K562 (cell line): Measurements from ENCODE around the gene TMEM69. TPM values are rescaled to one million over a fixed set of nuclear protein-coding genes. Genes with fewer than 3 reads are reported as not detected.

Source experiments
- CREB1 ChIP-seq, 2 experiments: sonication (generic) in 1 of 2; formaldehyde crosslinking in 1 of 2; IDR thresholded peaks; 2 replicates each; pipeline versions ENCODE4 v1.6.1 to v1.8.0; 2012 to 2022; ENCODE audit warnings: inconsistent platforms in 1 of 2, mild to moderate bottlenecking in 1 of 2, missing genetic modification reagents in 1 of 2, moderate library complexity in 1 of 2
- ELF2 ChIP-seq: fragments of 250-450 bp; sonication (Bioruptor Pico); IDR thresholded peaks from 2 replicates; pipeline ENCODE4 v1.5.0; 2021; ENCODE audit warnings: mild to moderate bottlenecking
- EP400 ChIP-seq: fragments of 450-650 bp; IDR thresholded peaks from 2 replicates; pipeline ENCODE4 v1.6.1; 2017; ENCODE audit warnings: antibody characterized with exemption, mild to moderate bottlenecking, moderate library complexity
- HMGN3 ChIP-seq: IDR thresholded peaks from 2 replicates; pipeline ENCODE4 v1.6.1; 2011; ENCODE audit warnings: borderline replicate concordance, low read depth, mild to moderate bottlenecking, mixed read lengths, low read length; ENCODE audit not compliant: insufficient read length; ENCODE audit errors: extremely low read depth
- HOXB6 ChIP-seq: fragments of 250-450 bp; sonication (Bioruptor Pico); IDR thresholded peaks from 2 replicates; pipeline ENCODE4 v1.5.1; 2022; ENCODE audit warnings: mild to moderate bottlenecking, borderline replicate concordance
- MYBL2 ChIP-seq, 2 experiments: fragments of 450-650 bp in 1 of 2; sonication (generic) in 1 of 2; formaldehyde crosslinking in 1 of 2; IDR thresholded peaks; 2 replicates each; pipeline versions ENCODE4 v1.6.1 to v1.8.1; 2017 to 2022; ENCODE audit warnings: borderline replicate concordance in 1 of 2, inconsistent platforms in 1 of 2, low read depth in 1 of 2, mild to moderate bottlenecking in 1 of 2, missing genetic modification reagents in 1 of 2, moderate library complexity in 1 of 2
- SLC30A9 ChIP-seq: fragments of 250-450 bp; sonication (Bioruptor Pico); IDR thresholded peaks from 2 replicates; pipeline ENCODE4 v1.8.0; 2022; ENCODE audit warnings: mild to moderate bottlenecking, moderate library complexity
- ZKSCAN1 ChIP-seq: fragments of 150-350 bp; IDR thresholded peaks from 2 replicates; pipeline ENCODE4 v1.6.1; 2016; ENCODE audit warnings: low read depth, low read length
- ZKSCAN8 ChIP-seq: fragments of 200-800 bp; sonication (Bioruptor generic); IDR thresholded peaks from 2 replicates; pipeline ENCODE4 v1.6.1; 2016; ENCODE audit warnings: missing genetic modification characterization, missing compliant biosample characterization
- polyA plus RNA-seq, 8 experiments: library from polyadenylated mRNA; depleted of rRNA in 4 of 8; stranded (reverse) in 5 of 8; unstranded in 3 of 8; fragments of >200 nt; fragmentation: Nextera tagmentation in 2 of 8; fragmentation: Illumina TruSeq in 1 of 8; extraction: Ambion mirVana in 2 of 8; extraction: Trizol in 1 of 8; gene quantifications; 2 replicates each; pipeline versions ENCODE4 v1.2.1 to v1.2.3, GENCODE V29; 2011 to 2014; ENCODE audit warnings: inconsistent platforms in 1 of 8, missing spikeins in 1 of 8
- total RNA-seq, 7 experiments: library from RNA; depleted of rRNA in 6 of 7; stranded (reverse); fragments of >200 nt in 6 of 7; fragmentation: Illumina TruSeq in 2 of 7; extraction: Trizol in 2 of 7; gene quantifications; 2 replicates each; pipeline versions ENCODE4 v1.2.1 to v1.2.3, GENCODE V29; 2011 to 2021; ENCODE audit warnings: low replicate concordance in 1 of 7
- TF ChIP-seq, protein P1 (sequence below): IDR thresholded peaks from 3 replicates; pipeline ENCODE4 v1.6.1; 2011; ENCODE audit warnings: borderline replicate concordance, mild to moderate bottlenecking, moderate library complexity; ENCODE audit not compliant: insufficient read length; ENCODE audit errors: extremely low read depth
- TF ChIP-seq, protein P2 (sequence below): sonication (generic); formaldehyde crosslinking; IDR thresholded peaks from 2 replicates; pipeline ENCODE4 v1.8.1; 2023; ENCODE audit warnings: mild to moderate bottlenecking, missing genetic modification reagents, moderate library complexity
- TF ChIP-seq, protein P3 (sequence below): sonication (generic); formaldehyde crosslinking; IDR thresholded peaks from 2 replicates; pipeline ENCODE4 v1.4.0; 2020; ENCODE audit warnings: mild to moderate bottlenecking, missing genetic modification reagents
- TF ChIP-seq, protein P4 (sequence below): fragments of 250-450 bp; sonication (Bioruptor Pico); IDR thresholded peaks from 2 replicates; pipeline ENCODE4 v1.5.1; 2021; ENCODE audit warnings: mild to moderate bottlenecking
- TF ChIP-seq, protein P5 (sequence below), 2 experiments: fragments of 200-800 bp in 1 of 2; sonication (Bioruptor generic) in 1 of 2; sonication (generic) in 1 of 2; formaldehyde crosslinking in 1 of 2; IDR thresholded peaks in 1 of 2; conservative IDR thresholded peaks in 1 of 2; 2 replicates each; pipeline versions ENCODE4 v1.5.0 to v1.6.1; 2016 to 2020; ENCODE audit warnings: missing compliant biosample characterization in 1 of 2, missing genetic modification characterization in 1 of 2, missing genetic modification reagents in 1 of 2

TMEM69 gene
- total and polyA plus RNA-seq, 9 of the 15 experiments (the other 6 are each of a cell fraction or from before 2014, with no cell fraction given) = 47.3 to 248 (median 103) TPM

DNA sequence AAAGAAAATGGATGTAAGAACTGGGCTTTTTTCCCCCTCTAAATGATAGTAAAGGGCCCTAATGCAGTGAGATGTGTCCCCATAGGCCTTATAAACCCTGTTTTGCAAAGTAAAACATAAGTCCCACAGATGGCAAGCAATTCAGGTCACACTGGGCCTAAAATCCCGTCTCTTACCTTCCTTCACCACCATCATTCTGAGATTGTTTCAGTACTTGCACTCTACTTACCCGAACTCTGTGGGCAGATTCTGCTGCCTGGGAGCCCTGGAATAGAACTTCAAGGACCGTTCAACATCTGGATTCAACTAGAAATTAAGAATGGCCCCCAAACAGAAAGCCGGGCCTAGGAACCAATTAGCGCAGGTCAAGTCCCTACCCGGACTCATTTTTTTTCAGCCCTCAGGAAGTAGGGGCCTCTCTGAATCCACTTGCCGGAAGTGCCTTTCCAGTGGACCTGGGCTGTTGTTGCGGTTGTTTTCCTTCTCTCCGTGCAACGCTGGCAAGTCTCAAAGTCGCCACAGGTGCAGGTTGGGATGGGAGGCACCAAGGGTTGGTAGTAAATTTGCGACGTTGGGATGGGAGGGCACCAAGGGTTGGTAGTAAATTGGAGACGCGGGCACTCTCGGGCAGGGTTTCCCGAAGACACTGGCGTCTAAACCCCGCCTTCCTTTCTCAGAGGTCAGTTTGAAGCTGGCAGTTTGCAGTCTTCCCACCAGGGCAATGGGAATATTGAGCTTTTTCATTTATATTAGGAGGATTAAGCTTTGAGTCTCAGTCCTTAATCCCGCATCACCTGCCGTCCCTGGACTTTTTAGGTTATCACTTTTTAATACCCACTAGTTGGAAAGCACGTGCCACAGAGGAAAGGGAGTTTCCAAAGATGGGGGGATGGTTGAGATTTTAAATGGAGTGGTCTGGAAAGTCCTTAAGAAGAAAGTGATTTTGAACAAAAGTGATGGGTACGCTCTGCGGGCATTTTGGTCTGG is at the start of gene TMEM69 (continued):
- TF ChIP-seq, protein P1, sequence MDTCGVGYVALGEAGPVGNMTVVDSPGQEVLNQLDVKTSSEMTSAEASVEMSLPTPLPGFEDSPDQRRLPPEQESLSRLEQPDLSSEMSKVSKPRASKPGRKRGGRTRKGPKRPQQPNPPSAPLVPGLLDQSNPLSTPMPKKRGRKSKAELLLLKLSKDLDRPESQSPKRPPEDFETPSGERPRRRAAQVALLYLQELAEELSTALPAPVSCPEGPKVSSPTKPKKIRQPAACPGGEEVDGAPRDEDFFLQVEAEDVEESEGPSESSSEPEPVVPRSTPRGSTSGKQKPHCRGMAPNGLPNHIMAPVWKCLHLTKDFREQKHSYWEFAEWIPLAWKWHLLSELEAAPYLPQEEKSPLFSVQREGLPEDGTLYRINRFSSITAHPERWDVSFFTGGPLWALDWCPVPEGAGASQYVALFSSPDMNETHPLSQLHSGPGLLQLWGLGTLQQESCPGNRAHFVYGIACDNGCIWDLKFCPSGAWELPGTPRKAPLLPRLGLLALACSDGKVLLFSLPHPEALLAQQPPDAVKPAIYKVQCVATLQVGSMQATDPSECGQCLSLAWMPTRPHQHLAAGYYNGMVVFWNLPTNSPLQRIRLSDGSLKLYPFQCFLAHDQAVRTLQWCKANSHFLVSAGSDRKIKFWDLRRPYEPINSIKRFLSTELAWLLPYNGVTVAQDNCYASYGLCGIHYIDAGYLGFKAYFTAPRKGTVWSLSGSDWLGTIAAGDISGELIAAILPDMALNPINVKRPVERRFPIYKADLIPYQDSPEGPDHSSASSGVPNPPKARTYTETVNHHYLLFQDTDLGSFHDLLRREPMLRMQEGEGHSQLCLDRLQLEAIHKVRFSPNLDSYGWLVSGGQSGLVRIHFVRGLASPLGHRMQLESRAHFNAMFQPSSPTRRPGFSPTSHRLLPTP = no peak
- TF ChIP-seq, protein P2, sequence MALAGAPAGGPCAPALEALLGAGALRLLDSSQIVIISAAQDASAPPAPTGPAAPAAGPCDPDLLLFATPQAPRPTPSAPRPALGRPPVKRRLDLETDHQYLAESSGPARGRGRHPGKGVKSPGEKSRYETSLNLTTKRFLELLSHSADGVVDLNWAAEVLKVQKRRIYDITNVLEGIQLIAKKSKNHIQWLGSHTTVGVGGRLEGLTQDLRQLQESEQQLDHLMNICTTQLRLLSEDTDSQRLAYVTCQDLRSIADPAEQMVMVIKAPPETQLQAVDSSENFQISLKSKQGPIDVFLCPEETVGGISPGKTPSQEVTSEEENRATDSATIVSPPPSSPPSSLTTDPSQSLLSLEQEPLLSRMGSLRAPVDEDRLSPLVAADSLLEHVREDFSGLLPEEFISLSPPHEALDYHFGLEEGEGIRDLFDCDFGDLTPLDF (CRISPR knock-in tag) = no peak
- TF ChIP-seq ZKSCAN1 (peak; percentile 53; the same call in 1 of the 2 replicates), ZKSCAN8 (CRISPR knock-in tag) (no peak), MYBL2 (IDR thresholded peaks at IDR 0.05; ENCODE audit: low read depth) (0 out of 2 replicates have a peak, but pooled peaks have one; percentile 46), MYBL2 (CRISPR knock-in tag; IDR thresholded peaks at IDR 0.05; ENCODE audit: borderline replicate concordance) (no peak), SLC30A9 (CRISPR knock-in tag) (no peak), ELF2 (0 out of 2 replicates have a peak, but pooled peaks have one; percentile 30), HMGN3 (no peak), HOXB6 (CRISPR knock-in tag) (no peak), EP400 (peak; percentile 89), CREB1 (IDR thresholded peaks at IDR 0.05) (no peak), CREB1 (CRISPR knock-in tag; IDR thresholded peaks at IDR 0.05) (no peak)
- TF ChIP-seq, protein P3, sequence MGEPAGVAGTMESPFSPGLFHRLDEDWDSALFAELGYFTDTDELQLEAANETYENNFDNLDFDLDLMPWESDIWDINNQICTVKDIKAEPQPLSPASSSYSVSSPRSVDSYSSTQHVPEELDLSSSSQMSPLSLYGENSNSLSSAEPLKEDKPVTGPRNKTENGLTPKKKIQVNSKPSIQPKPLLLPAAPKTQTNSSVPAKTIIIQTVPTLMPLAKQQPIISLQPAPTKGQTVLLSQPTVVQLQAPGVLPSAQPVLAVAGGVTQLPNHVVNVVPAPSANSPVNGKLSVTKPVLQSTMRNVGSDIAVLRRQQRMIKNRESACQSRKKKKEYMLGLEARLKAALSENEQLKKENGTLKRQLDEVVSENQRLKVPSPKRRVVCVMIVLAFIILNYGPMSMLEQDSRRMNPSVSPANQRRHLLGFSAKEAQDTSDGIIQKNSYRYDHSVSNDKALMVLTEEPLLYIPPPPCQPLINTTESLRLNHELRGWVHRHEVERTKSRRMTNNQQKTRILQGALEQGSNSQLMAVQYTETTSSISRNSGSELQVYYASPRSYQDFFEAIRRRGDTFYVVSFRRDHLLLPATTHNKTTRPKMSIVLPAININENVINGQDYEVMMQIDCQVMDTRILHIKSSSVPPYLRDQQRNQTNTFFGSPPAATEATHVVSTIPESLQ (CRISPR knock-in tag) = no peak
- TF ChIP-seq, protein P4, sequence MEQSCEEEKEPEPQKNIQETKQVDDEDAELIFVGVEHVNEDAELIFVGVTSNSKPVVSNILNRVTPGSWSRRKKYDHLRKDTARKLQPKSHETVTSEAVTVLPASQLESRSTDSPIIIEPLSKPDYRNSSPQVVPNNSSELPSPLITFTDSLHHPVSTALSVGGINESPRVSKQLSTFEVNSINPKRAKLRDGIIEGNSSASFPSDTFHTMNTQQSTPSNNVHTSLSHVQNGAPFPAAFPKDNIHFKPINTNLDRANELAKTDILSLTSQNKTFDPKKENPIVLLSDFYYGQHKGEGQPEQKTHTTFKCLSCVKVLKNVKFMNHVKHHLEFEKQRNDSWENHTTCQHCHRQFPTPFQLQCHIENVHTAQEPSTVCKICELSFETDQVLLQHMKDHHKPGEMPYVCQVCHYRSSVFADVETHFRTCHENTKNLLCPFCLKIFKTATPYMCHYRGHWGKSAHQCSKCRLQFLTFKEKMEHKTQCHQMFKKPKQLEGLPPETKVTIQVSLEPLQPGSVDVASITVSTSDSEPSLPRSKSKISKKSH = no peak
- TF ChIP-seq, protein P5, sequence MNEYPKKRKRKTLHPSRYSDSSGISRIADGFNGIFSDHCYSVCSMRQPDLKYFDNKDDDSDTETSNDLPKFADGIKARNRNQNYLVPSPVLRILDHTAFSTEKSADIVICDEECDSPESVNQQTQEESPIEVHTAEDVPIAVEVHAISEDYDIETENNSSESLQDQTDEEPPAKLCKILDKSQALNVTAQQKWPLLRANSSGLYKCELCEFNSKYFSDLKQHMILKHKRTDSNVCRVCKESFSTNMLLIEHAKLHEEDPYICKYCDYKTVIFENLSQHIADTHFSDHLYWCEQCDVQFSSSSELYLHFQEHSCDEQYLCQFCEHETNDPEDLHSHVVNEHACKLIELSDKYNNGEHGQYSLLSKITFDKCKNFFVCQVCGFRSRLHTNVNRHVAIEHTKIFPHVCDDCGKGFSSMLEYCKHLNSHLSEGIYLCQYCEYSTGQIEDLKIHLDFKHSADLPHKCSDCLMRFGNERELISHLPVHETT (CRISPR knock-in tag; conservative IDR thresholded peaks at IDR 0.05 in 1 of 2, IDR thresholded peaks at IDR 0.05 in 1 of 2) = peak in 1 of 2 experiments; percentile 18; a peak in 1 of 4 replicates
